GM19395 (cell line): ENCODE data around the gene CRIP3.

Experiments used
- ATAC-seq: cut with Tn5 transposase; IDR thresholded peaks from one replicate; pipeline ENCODE4 v1.9.1; 2021; ENCODE audit warnings: mild to moderate bottlenecking, moderate library complexity; ENCODE audit not compliant: unreplicated experiment

Gene CRIP3

GRCh38 chr6:43290905-43291355 lies 17.7 kb downstream of the CRIP3 start:
- no peak for ATAC-seq

- ATAC-seq, result no peak
These were observed 18.2 kb downstream of the CRIP3 start for GRCh38 chr6:43290339-43290904.

GRCh38 chr6:43287717-43288679 lies 20.6 kb downstream of the CRIP3 start:
- no peak for ATAC-seq

GRCh38 chr6:43286980-43287716 lies 21.5 kb downstream of the CRIP3 start:
- no peak for ATAC-seq

GRCh38 chr6:43286456-43286979 lies 22.1 kb downstream of the CRIP3 start:
- no peak for ATAC-seq

GRCh38 chr6:43285832-43286231 lies 22.8 kb downstream of the CRIP3 start:
- no peak for ATAC-seq

- ATAC-seq, result no peak
These were observed 23.4 kb downstream of the CRIP3 start for GRCh38 chr6:43284991-43285781.

GRCh38 chr6:43283905-43284304 lies 24.7 kb downstream of the CRIP3 start:
- no peak for ATAC-seq

- no peak for ATAC-seq
These were observed 25.1 kb downstream of the CRIP3 start for GRCh38 chr6:43283514-43283901.

GRCh38 chr6:43282636-43283513 lies 25.8 kb downstream of the CRIP3 start:
- ATAC-seq, result no peak

- ATAC-seq, result no peak
These were observed 26.6 kb downstream of the CRIP3 start for GRCh38 chr6:43282060-43282459.

- ATAC-seq, result no peak
These were observed 28.4 kb downstream of the CRIP3 start for GRCh38 chr6:43280234-43280633.

GRCh38 chr6:43278524-43279078 lies 30.0 kb downstream of the CRIP3 start:
- ATAC-seq, result no peak

GRCh38 chr6:43277643-43278523 lies 30.7 kb downstream of the CRIP3 start:
- no peak for ATAC-seq

- ATAC-seq, result no peak
These were observed 31.4 kb downstream of the CRIP3 start for GRCh38 chr6:43277306-43277642.

- no peak for ATAC-seq
These were observed 31.9 kb downstream of the CRIP3 start for GRCh38 chr6:43276577-43277305.

- no peak for ATAC-seq
These were observed 32.6 kb downstream of the CRIP3 start for GRCh38 chr6:43275801-43276576.
